Measurements from ENCODE around the gene PRKN.
A peak's percentile ranks its signal among the peaks of the same experiment; 100 is the strongest.

PRKN gene

DNA sequence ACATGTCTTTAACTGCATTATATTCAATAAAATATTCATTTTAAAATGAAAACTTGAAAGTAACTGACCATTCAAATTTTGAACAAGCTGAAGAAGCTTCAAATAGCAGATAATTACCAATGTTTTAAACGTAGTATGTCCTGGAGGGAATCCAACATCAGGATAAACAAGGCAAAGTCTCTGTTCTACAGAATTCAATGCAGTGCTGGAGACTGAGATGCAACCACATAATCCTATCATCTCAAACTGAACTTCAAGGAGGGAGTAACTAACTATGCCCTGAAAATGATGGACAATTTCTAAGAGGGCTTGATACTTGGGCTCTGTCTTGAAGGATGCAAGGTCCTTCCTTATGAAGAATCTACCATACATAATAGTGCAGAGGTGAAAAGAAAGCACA lies 100.7 kb downstream of the PRKN start:
- peaks cover 6% of the 10 kb centered on the region for H3K9me3 ChIP-seq (ENCODE audit: severe bottlenecking)
- H3K36me3 ChIP-seq = no peaks in the 10 kb centered on the region
- no peak for DNase-seq
- H3K4me3 ChIP-seq (ENCODE audit: low read depth, low read length) = no peak overlapping the region
- H3K27ac ChIP-seq = no peak overlapping the region
- no peak for TF ChIP-seq CTCF (IDR thresholded peaks at IDR 0.05; ENCODE audit: low read depth, low read length)
- no peaks in the 10 kb centered on the region for H3K27me3 ChIP-seq (ENCODE audit: insufficient read depth, low read depth, severe bottlenecking)

DNA sequence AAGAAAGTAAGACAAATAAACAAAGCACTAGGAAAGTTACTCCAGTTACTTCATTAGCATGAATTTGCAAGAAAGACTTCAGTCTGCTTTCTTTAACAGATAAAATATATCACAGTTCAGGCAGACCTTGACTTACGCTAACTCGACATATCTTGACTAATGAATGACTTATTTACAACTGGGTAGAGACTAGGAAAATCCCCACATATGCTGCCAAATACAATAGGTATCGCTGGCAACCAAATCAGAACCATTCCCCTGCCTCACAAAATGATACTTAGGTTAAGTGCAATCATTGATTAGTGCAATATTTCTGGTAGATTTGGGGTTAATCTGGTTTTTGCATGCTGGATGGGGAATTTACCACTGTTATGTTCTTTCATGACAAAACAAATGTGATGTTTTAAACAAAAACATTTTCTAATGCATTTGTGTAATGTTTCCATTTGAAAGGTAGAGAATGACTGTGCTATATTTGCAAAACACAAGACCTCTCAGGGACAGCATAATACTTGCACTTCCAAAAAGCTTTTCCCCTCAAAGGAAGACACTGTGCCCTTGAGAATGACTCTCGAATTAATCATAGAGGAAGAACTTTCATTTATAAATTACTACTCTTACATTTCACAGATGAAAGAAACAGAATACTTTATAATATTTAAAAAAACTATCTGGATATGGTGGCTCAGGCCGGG lies 101.6 kb downstream of the PRKN start:
- no peak for TF ChIP-seq CTCF (IDR thresholded peaks at IDR 0.05; ENCODE audit: low read depth, low read length)
- Histone ChIP-seq H3K27me3 (ENCODE audit: insufficient read depth, low read depth, severe bottlenecking) (no peaks in the 10 kb centered on the region), H3K36me3 (no peaks in the 10 kb centered on the region), H3K27ac (no peak overlapping the region), H3K4me3 (ENCODE audit: low read depth, low read length) (no peak overlapping the region), H3K9me3 (ENCODE audit: severe bottlenecking) (peaks cover 1% of the 10 kb centered on the region)
- no peak for DNase-seq

- DNase-seq = no peak
- TF ChIP-seq CTCF (IDR thresholded peaks at IDR 0.05; ENCODE audit: low read depth, low read length) = no peak
- Histone ChIP-seq H3K9me3 (ENCODE audit: severe bottlenecking) (no peaks in the 10 kb centered on the region), H3K36me3 (no peaks in the 10 kb centered on the region), H3K27ac (no peak overlapping the region), H3K4me3 (ENCODE audit: low read depth, low read length) (no peak overlapping the region), H3K27me3 (ENCODE audit: insufficient read depth, low read depth, severe bottlenecking) (no peaks in the 10 kb centered on the region)
Observed at GRCh38 chr6:162622572-162622971, 105.0 kb downstream of the PRKN start.

GRCh38 chr6:162621246-162621645 lies 106.3 kb downstream of the PRKN start:
- H3K4me3 ChIP-seq (ENCODE audit: low read depth, low read length) = no peak overlapping the region
- TF ChIP-seq CTCF (IDR thresholded peaks at IDR 0.05; ENCODE audit: low read depth, low read length) = no peak
- H3K36me3 ChIP-seq = no peaks in the 10 kb centered on the region
- no peaks in the 10 kb centered on the region for H3K9me3 ChIP-seq (ENCODE audit: severe bottlenecking)
- H3K27me3 ChIP-seq (ENCODE audit: insufficient read depth, low read depth, severe bottlenecking) = no peaks in the 10 kb centered on the region
- peak; percentile 26 for DNase-seq
- no peak overlapping the region for H3K27ac ChIP-seq

- TF ChIP-seq CTCF (IDR thresholded peaks at IDR 0.05; ENCODE audit: low read depth, low read length) = no peak
- Histone ChIP-seq H3K36me3 (no peaks in the 10 kb centered on the region), H3K9me3 (ENCODE audit: severe bottlenecking) (no peaks in the 10 kb centered on the region), H3K27me3 (ENCODE audit: insufficient read depth, low read depth, severe bottlenecking) (no peaks in the 10 kb centered on the region), H3K27ac (no peak overlapping the region), H3K4me3 (ENCODE audit: low read depth, low read length) (no peak overlapping the region)
- no peak for DNase-seq
Observed at GRCh38 chr6:162620073-162620472, 107.5 kb downstream of the PRKN start.

DNA sequence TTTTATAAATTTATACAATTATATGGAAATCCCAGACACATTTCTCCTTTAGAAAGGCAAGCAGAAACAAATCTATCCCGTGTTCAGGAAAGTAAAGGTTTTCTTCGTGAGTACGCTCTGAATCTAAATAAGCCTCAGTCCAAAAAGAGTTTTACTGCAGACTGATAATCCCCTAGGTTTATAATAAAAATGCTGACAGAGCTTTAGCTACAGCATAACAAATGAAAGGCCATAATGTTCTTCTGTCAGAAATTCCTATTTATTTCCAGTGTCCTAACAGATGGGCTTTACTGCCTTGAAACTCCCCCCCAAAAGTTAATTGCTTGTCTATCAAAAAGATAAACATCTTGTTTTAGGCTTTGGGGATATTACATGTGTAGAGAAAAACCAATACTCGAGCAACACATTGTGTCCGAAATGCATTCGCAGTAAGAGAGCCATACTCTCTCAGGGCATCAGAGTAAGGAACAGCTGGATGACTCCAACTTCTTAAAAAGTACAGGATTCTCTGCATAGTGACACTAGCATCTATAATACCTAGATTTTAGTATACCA lies 109.0 kb downstream of the PRKN start:
- H3K27ac ChIP-seq = no peak overlapping the region
- H3K27me3 ChIP-seq (ENCODE audit: insufficient read depth, low read depth, severe bottlenecking) = no peaks in the 10 kb centered on the region
- no peak for DNase-seq
- no peak overlapping the region for H3K4me3 ChIP-seq (ENCODE audit: low read depth, low read length)
- no peaks in the 10 kb centered on the region for H3K36me3 ChIP-seq
- no peaks in the 10 kb centered on the region for H3K9me3 ChIP-seq (ENCODE audit: severe bottlenecking)
- TF ChIP-seq CTCF (IDR thresholded peaks at IDR 0.05; ENCODE audit: low read depth, low read length) = no peak
